Activated CD8-positive, alpha-beta memory T cell treated with anti-CD3 and anti-CD28 coated beads, Interleukin-2, amount 50 U/mL, for 48 hours (primary cell): Measurements from ENCODE around the gene RHBDD2.
"Not testable (repeated sequence)": the region's sequence is repeated elsewhere in the genome, so short reads cannot be mapped to it uniquely, and the experiment has no call there.

Experiments
- DNase-seq: peaks from one replicate; pipeline ENCODE4 v3.0.0-alpha.2; 2020

Gene RHBDD2

GRCh38 chr7:75878769-75879611, at the start of gene RHBDD2:
TSS of gene RHBDD2 (plus strand) at chr7:75879034. CDS start at chr7:75879083, 49 bp downstream.
- peak; percentile 97 for DNase-seq

- DNase-seq, result not testable (repeated sequence)
Observed at GRCh38 chr7:75829656-75830055, 49.2 kb upstream of the RHBDD2 start.

DNA sequence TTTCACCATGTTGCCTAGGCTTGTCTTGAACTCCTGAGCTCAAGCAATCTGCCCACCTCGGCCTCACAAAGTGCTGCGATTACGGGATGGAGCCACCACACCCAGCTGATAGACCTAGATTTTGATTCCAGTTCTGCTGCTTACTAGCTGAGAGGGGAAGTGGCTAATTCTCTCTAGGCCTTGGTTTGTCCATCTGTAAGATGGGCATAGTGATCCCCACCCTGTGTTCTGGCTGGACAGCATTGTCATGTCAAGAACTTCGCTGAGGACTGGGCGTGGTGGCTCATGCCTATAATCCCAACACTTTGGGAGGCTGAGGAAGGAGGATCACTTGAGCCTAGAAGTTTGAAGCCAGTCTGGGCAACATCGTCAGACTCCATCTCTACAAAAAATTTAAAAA, 47.9 kb upstream of the RHBDD2 start:
- no peak for DNase-seq

- not testable (repeated sequence) for DNase-seq
Observed at GRCh38 chr7:75833662-75834061, 45.2 kb upstream of the RHBDD2 start.

DNA sequence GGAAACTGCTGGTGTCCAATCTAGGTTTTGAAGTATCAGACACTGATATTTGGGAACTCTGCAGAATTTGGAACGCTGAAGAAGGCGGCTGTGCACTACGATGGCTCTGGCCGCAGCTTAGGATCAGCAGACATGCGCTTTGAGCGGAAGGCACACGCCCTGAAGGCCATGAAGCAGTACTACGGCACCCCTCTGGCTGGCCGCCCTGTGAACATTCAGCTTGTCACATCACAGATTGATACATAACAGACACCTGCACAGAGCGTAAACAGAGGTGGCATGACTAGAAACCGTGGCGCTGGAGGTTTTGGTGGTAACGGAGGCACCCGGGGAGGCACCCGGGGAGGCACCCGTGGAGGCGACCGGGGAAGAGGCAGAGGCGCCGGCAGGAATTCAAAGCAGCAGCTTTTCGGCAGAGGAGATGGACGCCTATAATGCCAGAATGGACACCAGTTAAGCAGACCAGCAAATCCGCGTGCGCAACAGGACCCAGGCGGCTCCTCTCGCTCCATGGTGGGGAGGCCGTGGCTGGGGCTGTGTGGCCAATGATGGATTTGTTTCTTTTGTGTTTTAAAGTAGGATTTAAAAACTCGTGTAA, 43.0 kb upstream of the RHBDD2 start:
- no peak for DNase-seq

DNA sequence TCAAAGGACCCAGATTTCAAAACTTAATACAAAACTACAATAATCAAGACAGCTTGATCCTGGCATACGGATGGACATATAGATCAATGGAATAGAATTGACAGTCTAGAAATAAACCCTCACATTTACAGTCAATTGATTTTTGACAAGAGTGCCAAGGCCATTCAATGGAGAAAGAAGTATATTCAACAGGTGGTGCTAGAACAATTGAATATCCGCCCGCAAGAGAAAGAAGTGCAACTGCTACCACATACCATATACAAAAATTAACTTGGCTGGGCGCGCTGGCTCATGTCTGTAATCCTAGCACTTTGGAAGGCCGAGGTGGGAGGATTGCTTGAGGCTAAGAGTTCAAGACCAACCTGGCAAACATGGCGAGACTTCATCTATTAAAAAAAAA, 42.0 kb upstream of the RHBDD2 start:
- DNase-seq, result no peak

DNA sequence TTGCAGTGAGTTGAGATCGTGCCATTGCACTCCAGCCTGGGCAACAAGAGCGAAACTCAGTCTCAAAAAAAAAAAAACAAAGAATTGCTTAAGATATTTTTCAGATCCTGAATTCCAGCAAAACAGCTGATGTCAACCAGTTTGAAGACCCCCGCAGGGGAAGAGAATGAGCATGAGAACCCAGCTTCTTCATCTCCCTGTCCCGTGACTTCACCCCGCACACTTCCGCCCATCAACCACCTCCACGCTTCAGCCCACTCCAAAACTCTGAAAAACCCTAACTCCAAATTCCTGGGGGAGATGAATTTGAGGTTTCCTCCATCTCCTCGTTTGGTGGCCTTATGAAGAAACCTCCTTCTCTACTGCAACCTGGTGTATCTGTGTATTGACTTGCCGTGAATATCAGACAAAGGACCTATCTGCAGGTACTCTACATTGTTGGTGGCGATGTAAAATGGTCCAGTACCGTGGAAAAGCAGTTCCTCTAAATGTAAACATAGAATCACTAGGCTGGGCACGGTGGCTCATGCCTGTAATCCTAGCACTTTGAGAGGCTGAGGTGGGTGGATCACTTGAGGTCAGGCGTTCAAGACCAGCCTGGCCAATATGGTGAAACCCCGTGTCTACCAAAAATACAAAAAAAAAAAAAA, 40.4 kb upstream of the RHBDD2 start:
- DNase-seq, result not testable (repeated sequence)

DNA sequence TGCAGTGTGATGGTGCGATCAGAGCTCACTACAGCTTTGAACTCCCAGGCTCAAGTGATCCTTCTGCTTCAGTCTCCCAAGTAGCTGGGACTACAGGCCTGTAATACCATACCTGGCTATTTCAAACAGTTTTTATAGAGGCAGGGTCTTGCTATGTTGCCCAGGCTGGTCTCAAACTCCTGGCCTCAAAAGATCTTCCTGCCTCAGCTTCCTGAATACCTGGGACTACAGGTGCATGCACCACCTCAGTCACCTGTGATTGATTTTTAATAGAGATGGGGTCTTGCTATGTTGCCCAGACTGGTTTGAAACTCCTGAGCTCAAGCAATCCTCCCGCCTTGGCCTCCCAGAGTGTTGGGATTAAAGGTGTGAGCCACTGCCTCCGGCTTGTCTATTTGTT, 38.8 kb upstream of the RHBDD2 start:
- no peak for DNase-seq

GRCh38 chr7:75842836-75843446, 35.9 kb upstream of the RHBDD2 start:
- DNase-seq, result peak; percentile 56

GRCh38 chr7:75843613-75844116, 35.2 kb upstream of the RHBDD2 start:
- no peak for DNase-seq

GRCh38 chr7:75844158-75844557, 34.7 kb upstream of the RHBDD2 start:
- no peak for DNase-seq

GRCh38 chr7:75845132-75845531, 33.7 kb upstream of the RHBDD2 start:
- DNase-seq, result not testable (repeated sequence)

GRCh38 chr7:75847707-75848106, 31.1 kb upstream of the RHBDD2 start:
- no peak for DNase-seq

DNA sequence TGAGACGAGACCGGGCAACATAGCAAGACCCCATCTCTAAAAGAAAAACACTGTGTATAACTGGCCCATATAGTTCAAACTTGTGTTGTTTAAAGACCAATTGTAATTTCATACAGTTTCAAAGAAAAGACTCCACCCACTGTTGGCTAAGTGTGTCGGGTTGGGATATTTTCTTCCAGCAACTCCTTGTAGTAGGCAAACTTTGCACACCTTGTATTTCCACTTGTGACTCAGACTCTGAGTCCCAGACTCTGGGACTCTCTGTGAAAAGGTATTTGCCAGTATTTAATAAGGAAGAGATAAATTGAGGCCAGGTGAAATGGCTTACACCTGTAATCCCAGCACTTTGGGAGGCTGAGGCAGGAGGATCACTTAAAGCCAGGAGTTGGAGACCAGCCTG, 29.3 kb upstream of the RHBDD2 start:
- no peak for DNase-seq

DNA sequence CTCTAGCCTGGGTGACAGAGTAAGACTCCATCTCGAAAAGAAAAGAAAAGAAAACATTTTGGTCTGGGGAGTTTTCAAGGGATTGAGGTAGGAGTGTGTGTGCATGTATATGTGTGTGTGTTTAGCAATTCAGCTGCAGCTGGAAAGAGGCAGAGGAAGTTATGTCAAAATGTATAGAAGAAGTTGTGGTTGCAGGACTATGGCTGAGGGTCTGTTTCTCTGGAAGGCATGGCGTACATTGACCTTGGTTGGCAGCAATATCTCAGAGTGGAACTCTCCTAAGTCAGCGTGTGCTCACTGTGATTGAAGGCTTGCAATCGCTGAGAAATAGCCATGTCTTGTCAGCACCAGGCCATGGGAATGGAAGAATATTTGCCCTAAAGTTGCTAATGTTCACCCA, 28.6 kb upstream of the RHBDD2 start:
- no peak for DNase-seq

DNA sequence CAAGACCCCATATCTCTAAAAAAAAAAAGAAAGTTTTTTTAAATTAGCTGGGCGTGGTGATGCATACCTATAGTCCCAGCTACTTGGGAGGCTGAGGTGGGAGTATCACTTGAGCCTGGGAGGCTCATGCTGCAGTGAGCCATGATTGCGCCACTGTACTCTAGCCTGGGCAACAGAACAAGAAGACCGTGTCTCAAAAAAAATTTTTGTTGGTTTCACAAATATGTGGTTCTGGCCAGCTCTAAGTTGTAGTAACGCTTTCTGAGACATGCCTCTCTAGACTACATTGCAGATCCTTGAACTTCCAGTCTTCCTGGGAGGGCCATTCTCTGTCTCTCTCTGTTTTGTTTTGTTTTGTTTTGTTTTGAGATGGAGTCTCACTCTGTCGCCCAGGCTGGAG, 24.6 kb upstream of the RHBDD2 start:
- no peak for DNase-seq

DNA sequence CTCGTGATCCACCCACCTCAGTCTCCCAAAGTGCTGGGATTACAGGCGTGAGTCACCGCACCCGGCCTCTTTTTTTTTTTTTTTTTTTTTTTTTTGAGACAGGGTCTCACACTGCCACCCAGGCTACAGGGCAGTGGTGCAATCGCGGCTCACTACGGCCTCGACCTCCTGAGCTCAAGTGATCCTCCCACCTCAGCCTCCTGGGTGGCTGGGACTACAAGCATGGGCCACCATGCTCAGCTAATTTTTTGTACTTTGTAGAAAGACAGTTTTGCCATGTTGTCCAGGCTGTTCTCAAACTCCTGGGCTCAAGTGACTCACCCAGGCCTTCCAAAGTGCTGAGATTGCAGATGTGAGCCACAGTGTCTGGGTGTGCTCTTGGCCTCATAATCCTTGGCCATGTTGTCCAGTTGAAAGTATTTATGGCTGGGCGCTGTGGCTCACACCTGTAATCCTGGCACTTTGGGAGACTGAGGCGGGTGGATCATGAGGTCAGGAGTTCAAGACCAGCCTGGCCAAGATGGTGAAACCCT, 24.0 kb upstream of the RHBDD2 start:
- not testable (repeated sequence) for DNase-seq

DNA sequence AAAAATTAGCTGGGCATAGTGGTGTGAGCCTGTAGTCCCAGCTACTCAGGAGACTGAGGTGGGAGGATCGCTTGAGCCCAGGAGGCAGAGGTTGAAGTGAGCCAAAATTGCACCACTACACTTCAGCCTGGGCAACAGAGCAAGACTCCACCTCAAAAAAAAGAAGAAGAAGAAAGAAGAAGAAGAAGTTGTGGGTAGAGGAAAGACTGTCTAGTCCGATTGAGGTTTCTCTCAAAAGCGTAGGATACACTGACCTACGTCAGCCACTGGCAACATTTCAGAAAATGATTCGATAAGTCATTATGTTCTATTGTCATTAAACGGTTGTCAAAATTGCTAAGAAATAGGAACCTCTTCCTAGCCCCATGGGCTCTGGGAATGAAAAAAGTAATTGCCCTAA, 22.3 kb upstream of the RHBDD2 start:
- no peak for DNase-seq

DNA sequence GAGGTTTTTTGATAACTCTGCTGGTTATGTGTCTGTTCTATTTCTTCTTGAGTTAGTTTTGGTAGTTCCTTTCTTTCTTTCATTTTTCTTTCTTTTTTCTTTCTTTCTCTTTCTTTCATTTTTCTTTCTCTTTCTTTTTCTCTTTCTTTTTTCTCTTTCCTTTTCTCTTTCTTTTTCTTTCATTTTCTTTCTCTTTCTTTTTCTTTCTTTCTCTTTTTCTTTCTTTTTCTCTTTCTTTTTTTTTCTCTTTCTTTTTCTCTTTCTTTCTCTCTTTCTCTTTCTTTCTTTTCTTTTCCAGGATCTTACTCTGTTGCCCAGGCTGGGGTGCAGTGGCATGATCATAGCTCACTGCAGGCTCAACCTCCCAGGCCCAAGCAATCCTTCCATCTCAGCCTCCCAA, 20.4 kb upstream of the RHBDD2 start:
- no peak for DNase-seq

DNA sequence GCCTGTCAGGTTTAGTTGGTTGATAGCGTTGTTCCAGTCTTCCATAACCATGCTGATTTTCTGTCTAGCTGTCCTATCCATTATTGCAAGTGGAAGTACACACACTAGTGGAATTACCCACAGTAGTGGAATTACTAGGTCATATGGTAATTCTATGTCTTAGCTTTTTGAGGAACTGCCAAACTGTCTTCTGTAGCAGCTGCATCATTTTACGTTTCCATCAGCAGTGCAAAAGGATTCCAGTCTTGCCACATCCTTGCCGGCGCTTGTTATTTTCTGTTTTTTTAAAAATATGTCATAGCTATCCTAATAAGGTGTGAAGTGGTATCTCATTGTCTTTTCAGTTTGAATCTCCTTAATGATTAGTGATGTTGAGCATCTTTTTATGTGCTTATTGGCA, 17.2 kb upstream of the RHBDD2 start:
- no peak for DNase-seq

DNA sequence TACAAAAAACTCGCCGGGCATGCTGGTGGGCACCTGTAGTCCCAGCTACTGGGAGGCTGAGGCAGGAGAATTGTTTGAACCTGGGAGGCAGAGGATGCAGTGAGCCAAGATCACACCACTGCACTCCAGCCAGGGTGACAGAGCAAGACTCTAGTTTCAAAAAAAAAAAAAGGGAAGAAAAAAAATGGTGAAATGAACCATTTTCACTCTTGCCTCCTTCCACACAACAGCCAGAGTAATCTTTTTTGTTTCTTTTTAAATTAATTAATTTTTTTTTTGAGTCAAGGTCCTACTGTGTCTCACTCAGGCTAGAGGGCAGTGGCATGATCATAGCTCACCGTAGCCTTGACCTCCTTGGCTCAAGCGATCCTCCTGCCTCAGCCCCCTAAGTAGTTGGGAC, 14.6 kb upstream of the RHBDD2 start:
- DNase-seq, result not testable (repeated sequence)

GRCh38 chr7:75866114-75866488, 12.7 kb upstream of the RHBDD2 start:
- DNase-seq, result no peak
